Measurements from ENCODE around the gene KCNG1. TPM values are rescaled to one million over a fixed set of nuclear protein-coding genes. Genes with fewer than 3 reads are reported as not detected.

KCNG1 gene
- total and polyA plus RNA-seq, 2 donors (not counting 1 experiment from before 2014, with no cell fraction given), result 16.9 to 57.7 TPM

DNA sequence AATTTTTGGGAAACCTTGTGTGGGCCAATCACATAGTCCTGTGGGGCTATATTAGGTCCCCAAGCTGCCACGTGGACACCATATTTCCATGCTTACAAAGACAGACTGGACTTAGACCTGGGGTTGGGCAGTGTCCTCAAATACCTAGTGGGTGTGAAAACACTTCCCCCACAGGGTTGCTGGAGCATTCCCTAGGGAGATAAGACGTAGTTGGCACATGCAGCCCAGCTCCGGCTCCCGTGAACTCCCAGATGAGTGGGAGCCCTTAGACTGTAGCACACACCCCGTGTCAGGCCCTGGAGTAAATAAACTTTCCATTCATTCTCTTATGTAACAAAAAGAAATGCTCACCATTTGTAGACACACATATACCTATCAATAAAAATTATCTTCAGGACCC lies 14.2 kb downstream of the KCNG1 start:
- ATAC-seq (ENCODE audit: low read depth) (no peak), DNase-seq (no peak)
- Mint-ChIP-seq H3K27ac (no peak overlapping the region), H3K4me1 (no peaks in the 10 kb centered on the region), H3K27me3 (peaks cover 17% of the 10 kb centered on the region), H3K9me3 (ENCODE audit: insufficient read depth) (no peaks in the 10 kb centered on the region), H3K4me3 (no peak overlapping the region)
- Histone ChIP-seq H3K27me3 (replicated peaks in 1 of 4; ENCODE audit: control extremely low read depth in 1 of 4, control insufficient read depth in 3 of 4, insufficient read depth in 4 of 4, low read length in 3 of 4) (peaks cover 0 to 4% (median 0%) of the 10 kb centered on the region in 4 experiments), H3K4me1 (ENCODE audit: control insufficient read depth in 2 of 2, insufficient read depth in 2 of 2, low read length in 2 of 2) (peaks cover 1 to 4% of the 10 kb centered on the region in 2 donors), H3K4me2 (replicated peaks; ENCODE audit: low read depth, low read length, poor library complexity, severe bottlenecking) (no peak overlapping the region), H4K20me1 (ENCODE audit: control insufficient read depth, insufficient read depth, low read length, poor library complexity, severe bottlenecking) (peaks cover 14% of the 10 kb centered on the region), H3K4me3 (ENCODE audit: control extremely low read depth in 1 of 5, extremely low read depth in 1 of 5, insufficient read depth in 1 of 5, low read depth in 2 of 5, low read length in 4 of 5) (no peak overlapping the region), H3K9me3 (ENCODE audit: control extremely low read depth in 1 of 3, control insufficient read depth in 2 of 3, insufficient read depth in 1 of 3, low read length in 2 of 3) (peaks cover 0 to 2% (median 0%) of the 10 kb centered on the region in 3 donors), H3K27ac (ENCODE audit: low read length in 2 of 2) (no peak overlapping the region), H3K36me3 (replicated peaks in 1 of 2; ENCODE audit: control extremely low read depth in 1 of 2, control insufficient read depth in 1 of 2, extremely low read depth in 1 of 2, insufficient read depth in 2 of 2, low read length in 1 of 2) (peaks cover 0 to 4% of the 10 kb centered on the region in 2 experiments), H3K79me2 (ENCODE audit: control insufficient read depth, insufficient read depth, low read length) (no peaks in the 10 kb centered on the region), H3K9ac (ENCODE audit: low read length) (no peak overlapping the region), H2AFZ (ENCODE audit: insufficient read depth, low read depth, low read length, poor library complexity, severe bottlenecking) (no peak overlapping the region)
- intact Hi-C loops (cut with micrococcal nuclease), result no loop called here
- no peak for TF ChIP-seq EZH2 (IDR thresholded peaks at IDR 0.05; ENCODE audit: borderline replicate concordance, insufficient read depth, low read depth, low read length, poor library complexity, severe bottlenecking)
- TF ChIP-seq, protein P1, sequence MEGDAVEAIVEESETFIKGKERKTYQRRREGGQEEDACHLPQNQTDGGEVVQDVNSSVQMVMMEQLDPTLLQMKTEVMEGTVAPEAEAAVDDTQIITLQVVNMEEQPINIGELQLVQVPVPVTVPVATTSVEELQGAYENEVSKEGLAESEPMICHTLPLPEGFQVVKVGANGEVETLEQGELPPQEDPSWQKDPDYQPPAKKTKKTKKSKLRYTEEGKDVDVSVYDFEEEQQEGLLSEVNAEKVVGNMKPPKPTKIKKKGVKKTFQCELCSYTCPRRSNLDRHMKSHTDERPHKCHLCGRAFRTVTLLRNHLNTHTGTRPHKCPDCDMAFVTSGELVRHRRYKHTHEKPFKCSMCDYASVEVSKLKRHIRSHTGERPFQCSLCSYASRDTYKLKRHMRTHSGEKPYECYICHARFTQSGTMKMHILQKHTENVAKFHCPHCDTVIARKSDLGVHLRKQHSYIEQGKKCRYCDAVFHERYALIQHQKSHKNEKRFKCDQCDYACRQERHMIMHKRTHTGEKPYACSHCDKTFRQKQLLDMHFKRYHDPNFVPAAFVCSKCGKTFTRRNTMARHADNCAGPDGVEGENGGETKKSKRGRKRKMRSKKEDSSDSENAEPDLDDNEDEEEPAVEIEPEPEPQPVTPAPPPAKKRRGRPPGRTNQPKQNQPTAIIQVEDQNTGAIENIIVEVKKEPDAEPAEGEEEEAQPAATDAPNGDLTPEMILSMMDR (IDR thresholded peaks at IDR 0.05), result no peak
- ChIA-PET CTCF (interaction anchor here (0.6 kb wide), 1 partner anchor 1395 kb away, joined by 3 read pairs; no protein-coding TSS in a partner anchor), POLR2A (no interaction called here)
- 62% methylated on average over 2 of the region's 5 CpGs for WGBS (ENCODE audit: insufficient coverage)

DNA sequence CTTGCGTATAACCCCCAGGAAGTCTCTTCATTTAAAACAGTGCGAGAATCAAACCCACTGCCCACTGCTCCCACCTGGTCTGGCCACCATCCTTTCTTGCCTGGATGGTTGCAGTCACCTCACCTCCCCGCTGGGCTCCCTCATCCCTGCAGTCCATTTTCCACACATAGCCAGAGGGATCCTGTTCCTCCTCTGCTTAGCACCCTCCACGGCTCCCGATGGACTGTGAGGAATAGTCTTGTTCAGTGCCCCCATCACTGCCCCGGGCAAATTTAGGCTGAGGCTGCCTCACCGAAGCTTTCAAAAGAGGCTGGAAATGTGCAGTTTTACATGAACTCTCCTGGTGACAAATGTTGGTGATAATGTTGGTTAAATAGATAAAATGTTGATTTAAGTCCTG lies 17.7 kb downstream of the KCNG1 start:
- peaks cover 8% of the 10 kb centered on the region for H4K20me1 ChIP-seq (ENCODE audit: control insufficient read depth, insufficient read depth, low read length, poor library complexity, severe bottlenecking)
- H3K36me3 ChIP-seq (replicated peaks in 1 of 2; ENCODE audit: control extremely low read depth in 1 of 2, control insufficient read depth in 1 of 2, extremely low read depth in 1 of 2, insufficient read depth in 2 of 2, low read length in 1 of 2), result peaks cover 0 to 4% of the 10 kb centered on the region in 2 experiments
- no peak for DNase-seq
- H2AFZ ChIP-seq (ENCODE audit: insufficient read depth, low read depth, low read length, poor library complexity, severe bottlenecking), result no peak overlapping the region
- no peak overlapping the region for H3K4me2 ChIP-seq (replicated peaks; ENCODE audit: low read depth, low read length, poor library complexity, severe bottlenecking)
- intact Hi-C loops (cut with micrococcal nuclease), result no loop called here
- TF ChIP-seq, protein P1 (IDR thresholded peaks at IDR 0.05), result no peak
- no peak for TF ChIP-seq EZH2 (IDR thresholded peaks at IDR 0.05; ENCODE audit: borderline replicate concordance, insufficient read depth, low read depth, low read length, poor library complexity, severe bottlenecking)
- no peak overlapping the region for H3K27ac ChIP-seq (ENCODE audit: low read length in 2 of 2)
- WGBS (ENCODE audit: insufficient coverage), result 86% methylated on average over 6 of the region's 7 CpGs
- ATAC-seq (ENCODE audit: low read depth), result no peak
- POLR2A ChIA-PET, result no interaction called here
- H3K9ac ChIP-seq (ENCODE audit: low read length), result no peak overlapping the region
- peaks cover 0 to 2% (median 0%) of the 10 kb centered on the region in 3 donors for H3K9me3 ChIP-seq (ENCODE audit: control extremely low read depth in 1 of 3, control insufficient read depth in 2 of 3, insufficient read depth in 1 of 3, low read length in 2 of 3)
- CTCF ChIA-PET, result no interaction called here
- H3K27ac Mint-ChIP-seq, result no peak overlapping the region
- H3K27me3 Mint-ChIP-seq, result peaks cover 30% of the 10 kb centered on the region
- H3K4me3 ChIP-seq (ENCODE audit: control extremely low read depth in 1 of 5, extremely low read depth in 1 of 5, insufficient read depth in 1 of 5, low read depth in 2 of 5, low read length in 4 of 5), result no peak overlapping the region
- no peaks in the 10 kb centered on the region for H3K4me1 ChIP-seq (ENCODE audit: control insufficient read depth in 2 of 2, insufficient read depth in 2 of 2, low read length in 2 of 2)
- no peaks in the 10 kb centered on the region for H3K4me1 Mint-ChIP-seq
- H3K4me3 Mint-ChIP-seq, result no peak overlapping the region
- H3K79me2 ChIP-seq (ENCODE audit: control insufficient read depth, insufficient read depth, low read length), result no peaks in the 10 kb centered on the region
- no peaks in the 10 kb centered on the region for H3K9me3 Mint-ChIP-seq (ENCODE audit: insufficient read depth)
- H3K27me3 ChIP-seq (replicated peaks in 1 of 4; ENCODE audit: control extremely low read depth in 1 of 4, control insufficient read depth in 3 of 4, insufficient read depth in 4 of 4, low read length in 3 of 4), result no peaks in the 10 kb centered on the region
